Measurements from ENCODE around the gene ARHGEF26. TPM values are rescaled to one million over a fixed set of nuclear protein-coding genes. Genes with fewer than 3 reads are reported as not detected.
"Not testable (repeated sequence)": the region's sequence is repeated elsewhere in the genome, so short reads cannot be mapped to it uniquely, and the experiment has no call there.

Gene ARHGEF26
- total RNA-seq, 1 donor = 4.3 TPM

DNA sequence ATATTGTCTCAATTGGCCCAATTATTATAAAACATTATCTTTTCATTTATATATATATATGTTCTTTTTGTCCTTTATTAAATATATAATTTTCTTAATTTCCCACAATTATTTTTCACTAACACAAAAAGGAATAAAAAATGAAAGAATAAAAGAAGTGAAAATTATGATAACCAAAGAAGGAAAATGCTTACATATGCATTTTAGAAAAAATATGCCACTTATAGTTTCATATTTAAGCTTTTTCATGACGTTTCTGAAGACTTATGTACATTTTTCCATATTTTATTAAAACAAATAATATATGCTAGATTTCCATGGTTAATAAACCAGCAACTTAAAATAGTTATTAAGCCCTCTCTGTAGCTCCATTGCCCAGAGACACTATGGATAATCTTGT, 34.9 kb upstream of the ARHGEF26 start:
- TF ChIP-seq, protein P1, sequence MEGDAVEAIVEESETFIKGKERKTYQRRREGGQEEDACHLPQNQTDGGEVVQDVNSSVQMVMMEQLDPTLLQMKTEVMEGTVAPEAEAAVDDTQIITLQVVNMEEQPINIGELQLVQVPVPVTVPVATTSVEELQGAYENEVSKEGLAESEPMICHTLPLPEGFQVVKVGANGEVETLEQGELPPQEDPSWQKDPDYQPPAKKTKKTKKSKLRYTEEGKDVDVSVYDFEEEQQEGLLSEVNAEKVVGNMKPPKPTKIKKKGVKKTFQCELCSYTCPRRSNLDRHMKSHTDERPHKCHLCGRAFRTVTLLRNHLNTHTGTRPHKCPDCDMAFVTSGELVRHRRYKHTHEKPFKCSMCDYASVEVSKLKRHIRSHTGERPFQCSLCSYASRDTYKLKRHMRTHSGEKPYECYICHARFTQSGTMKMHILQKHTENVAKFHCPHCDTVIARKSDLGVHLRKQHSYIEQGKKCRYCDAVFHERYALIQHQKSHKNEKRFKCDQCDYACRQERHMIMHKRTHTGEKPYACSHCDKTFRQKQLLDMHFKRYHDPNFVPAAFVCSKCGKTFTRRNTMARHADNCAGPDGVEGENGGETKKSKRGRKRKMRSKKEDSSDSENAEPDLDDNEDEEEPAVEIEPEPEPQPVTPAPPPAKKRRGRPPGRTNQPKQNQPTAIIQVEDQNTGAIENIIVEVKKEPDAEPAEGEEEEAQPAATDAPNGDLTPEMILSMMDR (IDR thresholded peaks at IDR 0.05; ENCODE audit: insufficient read depth, low read length) = no peak
- H3K4me3 ChIP-seq (ENCODE audit: low read depth, low read length) = no peak overlapping the region
- DNase-seq (ENCODE audit: low read depth) = no peak

DNA sequence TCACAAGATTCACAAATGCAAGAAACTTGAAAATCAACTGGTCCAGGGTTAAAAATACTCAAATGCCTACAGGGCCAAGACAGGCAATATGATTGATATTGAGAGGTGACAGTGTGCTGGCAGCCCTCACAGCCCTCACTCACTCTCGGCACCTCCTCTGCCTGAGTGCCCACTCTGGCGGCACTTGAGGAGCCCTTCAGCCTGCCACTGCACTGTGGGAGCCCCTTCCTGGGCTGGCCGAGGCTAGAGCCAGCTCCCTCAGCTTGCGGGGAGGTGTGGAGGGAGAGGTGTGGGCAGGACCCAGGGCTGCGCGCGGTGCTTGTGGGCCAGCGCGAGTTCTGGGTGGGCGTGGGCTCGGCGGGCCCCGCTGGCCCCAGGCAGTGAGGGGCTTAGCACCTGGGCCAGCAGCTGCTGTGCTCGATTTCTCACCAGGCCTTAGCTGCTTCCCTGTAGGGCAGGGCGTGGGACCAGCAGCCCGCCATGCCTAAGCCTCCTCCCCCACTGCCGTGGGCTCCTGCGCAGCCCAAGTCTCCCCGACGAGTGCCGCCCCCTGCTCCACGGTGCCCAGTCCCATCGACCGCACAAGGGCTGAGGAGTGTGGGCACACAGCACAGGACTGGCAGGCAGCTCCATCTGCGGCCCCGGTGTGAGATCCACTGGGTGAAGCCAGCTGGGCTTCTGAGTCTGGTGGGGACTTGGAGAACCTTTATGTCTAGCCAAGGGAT, 33.3 kb upstream of the ARHGEF26 start:
- H3K4me3 ChIP-seq (ENCODE audit: low read depth, low read length); DNase-seq (ENCODE audit: low read depth): not testable (repeated sequence)

DNA sequence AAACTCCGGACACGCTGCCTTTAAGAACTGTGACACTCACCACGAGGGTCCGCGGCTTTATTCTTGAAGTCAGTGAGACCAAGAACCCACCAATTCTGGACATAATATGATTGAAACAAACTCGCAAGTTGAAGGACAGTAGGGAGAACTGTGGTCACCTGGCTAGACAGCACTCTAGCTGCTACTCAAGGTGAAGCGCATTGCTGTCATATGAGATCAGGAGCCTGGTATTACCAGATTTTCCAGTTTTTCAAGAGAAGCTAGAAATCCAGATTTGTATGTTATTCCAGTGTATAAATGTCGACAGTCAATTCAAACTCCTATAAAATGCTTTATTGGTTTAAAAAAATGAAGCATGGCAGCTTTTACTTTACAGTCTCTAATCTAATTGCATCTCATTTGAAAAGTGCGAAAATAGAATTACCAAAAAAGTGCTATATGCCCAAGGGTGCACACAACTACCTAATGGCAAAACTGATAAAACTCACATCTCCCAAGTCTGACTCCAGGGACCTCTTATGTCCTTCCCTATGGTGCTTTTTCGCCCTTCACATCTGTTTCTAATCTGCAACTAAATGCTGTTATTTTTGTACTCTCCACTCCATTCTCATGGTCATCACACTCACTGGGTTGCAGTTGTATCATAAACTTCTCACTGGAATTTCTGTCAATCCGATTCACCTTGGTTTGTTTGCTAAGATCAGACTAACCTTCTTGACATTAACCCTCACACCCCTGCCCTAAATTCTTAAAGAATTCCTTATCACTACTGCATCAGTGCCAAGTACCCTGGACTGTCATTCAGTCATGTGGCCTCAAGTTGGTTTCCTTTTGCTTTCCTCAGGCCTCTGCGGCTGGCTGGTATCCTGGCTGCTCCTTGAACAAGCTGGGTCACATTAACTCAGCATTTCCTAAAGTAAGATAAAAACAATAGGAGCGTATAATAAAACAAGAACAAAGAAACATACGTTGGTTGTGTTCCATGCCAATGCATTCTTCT, 31.5 kb upstream of the ARHGEF26 start:
- no peak overlapping the region for H3K4me3 ChIP-seq (ENCODE audit: low read depth, low read length)
- TF ChIP-seq, protein P1 (IDR thresholded peaks at IDR 0.05; ENCODE audit: insufficient read depth, low read length) = no peak
- no peak for DNase-seq (ENCODE audit: low read depth)

DNA sequence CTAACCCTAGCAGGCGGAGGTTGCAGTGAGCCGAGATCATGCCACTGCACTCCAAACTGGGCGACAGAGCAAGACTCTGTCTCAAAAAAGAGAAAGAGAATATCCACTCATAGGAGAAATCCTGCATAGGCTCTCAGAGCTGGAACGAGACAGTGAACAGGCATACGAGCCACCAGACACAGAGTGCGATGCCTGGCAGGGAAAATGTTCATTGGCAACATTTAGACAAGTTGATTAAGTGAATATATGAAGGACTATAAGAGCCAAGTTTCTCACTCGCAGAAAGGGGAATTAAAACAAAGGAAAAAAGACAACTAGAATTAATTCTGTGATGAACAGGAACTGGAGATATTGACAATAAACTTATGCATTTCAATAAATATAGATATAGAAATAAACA, 27.1 kb upstream of the ARHGEF26 start:
- TF ChIP-seq, protein P1 (IDR thresholded peaks at IDR 0.05; ENCODE audit: insufficient read depth, low read length) = no peak
- H3K4me3 ChIP-seq (ENCODE audit: low read depth, low read length) = no peak overlapping the region
- no peak for DNase-seq (ENCODE audit: low read depth)

DNA sequence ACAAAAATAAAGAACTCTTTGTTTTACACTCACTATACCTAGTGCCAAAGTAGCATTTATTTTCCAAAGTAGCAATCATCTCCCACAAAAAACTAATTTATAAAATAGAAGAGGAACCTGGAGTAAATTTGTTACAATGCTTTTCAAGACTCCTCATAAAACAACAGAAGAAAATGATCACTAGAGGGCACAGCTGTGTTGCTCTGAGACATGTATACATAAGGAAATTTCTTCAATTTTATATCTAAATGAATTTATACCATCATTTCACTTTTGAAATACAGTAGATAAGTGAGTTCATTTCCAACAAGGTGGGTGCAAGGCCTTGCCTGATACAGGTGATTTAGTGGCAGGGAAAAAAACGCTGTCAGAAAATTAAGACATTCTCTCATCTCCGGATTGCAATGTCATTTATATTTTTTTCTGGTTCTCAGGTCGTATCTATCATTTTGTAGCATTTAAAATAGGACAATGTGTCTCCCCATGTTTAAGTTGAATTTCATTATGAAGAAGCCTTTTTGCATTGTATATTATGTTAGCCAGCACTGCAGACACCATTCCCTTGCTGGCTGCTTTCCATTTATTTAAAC, 25.3 kb upstream of the ARHGEF26 start:
- peak; percentile 72 for DNase-seq (ENCODE audit: low read depth)
- TF ChIP-seq, protein P1 (IDR thresholded peaks at IDR 0.05; ENCODE audit: insufficient read depth, low read length) = peak; percentile 60
- H3K4me3 ChIP-seq (ENCODE audit: low read depth, low read length) = no peak overlapping the region

DNA sequence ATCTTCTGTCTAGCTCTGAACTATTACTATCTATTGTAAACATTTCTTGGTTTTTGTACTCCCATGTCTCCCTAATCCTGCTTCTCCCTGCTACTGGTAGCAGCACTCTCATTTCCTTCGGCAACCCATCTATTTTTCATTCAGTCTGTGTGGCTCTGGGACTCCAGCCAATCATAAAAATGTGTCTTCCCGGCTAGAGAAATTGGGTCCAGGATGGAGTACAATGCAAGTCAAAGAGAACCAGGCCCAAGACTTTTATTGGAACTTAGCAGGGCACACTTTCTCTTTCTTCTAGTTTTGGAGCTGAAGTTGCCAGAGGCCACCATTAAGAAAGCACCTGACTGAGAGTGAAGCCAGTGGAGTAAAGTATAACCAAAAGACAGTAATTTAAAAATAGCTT, 22.8 kb upstream of the ARHGEF26 start:
- no peak overlapping the region for H3K4me3 ChIP-seq (ENCODE audit: low read depth, low read length)
- TF ChIP-seq, protein P1 (IDR thresholded peaks at IDR 0.05; ENCODE audit: insufficient read depth, low read length) = no peak
- DNase-seq (ENCODE audit: low read depth) = peak; percentile 22

DNA sequence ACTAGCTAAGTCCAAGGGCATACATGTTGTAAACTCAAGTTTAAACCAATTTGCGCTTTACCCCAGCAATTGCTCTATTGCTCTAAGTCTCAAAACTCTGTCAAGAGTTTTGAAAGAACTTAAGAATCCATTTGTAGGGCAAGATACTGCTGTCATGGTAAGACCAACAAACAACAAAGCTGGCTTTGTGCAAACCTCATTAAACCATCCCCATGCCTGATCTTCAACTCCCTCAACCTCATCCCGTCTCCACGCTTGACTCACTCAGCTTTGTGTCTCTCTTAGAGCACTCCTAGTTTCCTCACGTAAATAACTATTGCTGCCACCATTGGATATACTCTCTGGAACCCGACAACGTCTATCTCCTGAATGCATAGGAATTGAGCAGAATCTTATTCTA, 20.6 kb upstream of the ARHGEF26 start:
- DNase-seq (ENCODE audit: low read depth) = no peak
- TF ChIP-seq, protein P1 (IDR thresholded peaks at IDR 0.05; ENCODE audit: insufficient read depth, low read length) = no peak
- H3K4me3 ChIP-seq (ENCODE audit: low read depth, low read length) = no peak overlapping the region
